D341Med (cell line): ENCODE measurements around the gene PSME3IP1.
"Not testable (repeated sequence)": the region's sequence is repeated elsewhere in the genome, so short reads cannot be mapped to it uniquely, and the experiment has no call there.

ENCODE experiments used
- DNase-seq: peaks from one replicate; pipeline ENCODE4 v3.0.0; 2012; ENCODE audit warnings: low spot score

PSME3IP1 gene

GRCh38 chr16:57185945-57186871 is at the start of gene PSME3IP1, which contains the start of gene RSPRY1:
Gene PSME3IP1 (minus strand): TSS chr16:57186039. CDS start chr16:57173854, 12,185 bp downstream.
Gene RSPRY1 (plus strand): TSS chr16:57186329. CDS start chr16:57204659, 18,330 bp downstream.
- peak; percentile 99 for DNase-seq

GRCh38 chr16:57235128-57236021 is 49.5 kb upstream of the PSME3IP1 start:
- DNase-seq = no peak

- DNase-seq = no peak
Measured at GRCh38 chr16:57234707-57235092, 48.9 kb upstream of the PSME3IP1 start.

- no peak for DNase-seq
Measured at GRCh38 chr16:57233944-57234706, 48.3 kb upstream of the PSME3IP1 start.

- no peak for DNase-seq
Measured at GRCh38 chr16:57231821-57232350, 46.0 kb upstream of the PSME3IP1 start.

GRCh38 chr16:57229079-57229478 is 43.2 kb upstream of the PSME3IP1 start:
- no peak for DNase-seq

- DNase-seq = no peak
Measured at GRCh38 chr16:57226701-57227621, 41.1 kb upstream of the PSME3IP1 start.

- DNase-seq = no peak
Measured at GRCh38 chr16:57225978-57226377, 40.1 kb upstream of the PSME3IP1 start.

- DNase-seq = no peak
Measured at GRCh38 chr16:57224651-57225335, 39.0 kb upstream of the PSME3IP1 start.

- DNase-seq = no peak
Measured at GRCh38 chr16:57223057-57223456, 37.2 kb upstream of the PSME3IP1 start.

GRCh38 chr16:57216968-57217367 is 31.1 kb upstream of the PSME3IP1 start:
- no peak for DNase-seq

GRCh38 chr16:57213462-57213861 is 27.6 kb upstream of the PSME3IP1 start:
- DNase-seq = no peak

- DNase-seq = no peak
Measured at GRCh38 chr16:57209780-57210179, 23.9 kb upstream of the PSME3IP1 start.

- no peak for DNase-seq
Measured at GRCh38 chr16:57208926-57209325, 23.1 kb upstream of the PSME3IP1 start.

- DNase-seq = peak; percentile 21
Measured at GRCh38 chr16:57204675-57205074, 18.8 kb upstream of the PSME3IP1 start.

GRCh38 chr16:57203451-57203850 is 17.6 kb upstream of the PSME3IP1 start:
- no peak for DNase-seq

- DNase-seq = no peak
Measured at GRCh38 chr16:57202095-57202886, 16.5 kb upstream of the PSME3IP1 start.

- not testable (repeated sequence) for DNase-seq
Measured at GRCh38 chr16:57200926-57201325, 15.1 kb upstream of the PSME3IP1 start.

GRCh38 chr16:57200321-57200720 is 14.5 kb upstream of the PSME3IP1 start:
- DNase-seq = not testable (repeated sequence)
